Adipocyte (in vitro differentiated cells): ENCODE results near the gene SERPINE3.

Experiments used
- DNase-seq: peaks from one replicate; pipeline ENCODE4 v3.0.0-alpha.2; 2015; ENCODE audit warnings: low read depth
- H3K27me3 ChIP-seq: replicated peaks from 2 replicates; pipeline ENCODE4 v1.7.0; 2013; ENCODE audit warnings: mild to moderate bottlenecking, low read length, moderate library complexity; ENCODE audit not compliant: control insufficient read depth, insufficient read depth
- H3K36me3 ChIP-seq: 2 replicates; pipeline ENCODE4 v1.7.0; 2013; ENCODE audit warnings: low read length, mild to moderate bottlenecking, moderate library complexity; ENCODE audit not compliant: control insufficient read depth, insufficient read depth, severe bottlenecking
- H3K4me1 ChIP-seq: 2 replicates; pipeline ENCODE4 v1.7.0; 2013; ENCODE audit warnings: mild to moderate bottlenecking, low read length, moderate library complexity; ENCODE audit not compliant: control insufficient read depth, insufficient read depth
- H3K4me3 ChIP-seq: 2 replicates; pipeline ENCODE4 v1.7.0; 2013; ENCODE audit warnings: mild to moderate bottlenecking, low read length, moderate library complexity
- H3K9ac ChIP-seq: 2 replicates; pipeline ENCODE4 v1.7.0; 2013; ENCODE audit warnings: mild to moderate bottlenecking, low read length, moderate library complexity
- H3K9me3 ChIP-seq: 2 replicates; pipeline ENCODE4 v1.7.0; 2013; ENCODE audit warnings: mild to moderate bottlenecking, low read length, moderate library complexity; ENCODE audit not compliant: control insufficient read depth

SERPINE3 gene

DNA sequence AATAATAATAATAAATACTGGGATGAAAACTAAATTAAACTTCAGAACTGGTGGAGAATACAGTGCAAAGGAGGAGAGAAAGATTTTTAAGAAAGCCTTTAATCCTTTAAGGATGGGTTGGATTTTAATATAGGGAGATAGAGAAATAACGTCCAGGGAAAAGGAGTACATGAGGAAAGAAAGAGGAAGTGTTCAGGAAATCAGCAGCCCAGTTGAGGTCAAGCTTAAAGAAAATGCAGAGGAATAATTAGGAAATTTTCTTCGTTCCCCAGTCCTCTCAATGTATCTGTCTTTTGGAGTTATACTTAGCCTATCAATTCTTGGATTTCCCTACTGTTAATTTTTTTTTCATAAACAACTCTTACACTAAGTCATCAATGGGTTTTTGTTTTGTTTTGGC is 65.7 kb downstream of the SERPINE3 start:
- Histone ChIP-seq H3K9me3 (no peaks in the 10 kb centered on the region), H3K4me3 (no peak overlapping the region), H3K36me3 (peaks cover 24% of the 10 kb centered on the region), H3K9ac (no peak overlapping the region), H3K27me3 (no peaks in the 10 kb centered on the region), H3K4me1 (no peaks in the 10 kb centered on the region)
- DNase-seq, result no peak

DNA sequence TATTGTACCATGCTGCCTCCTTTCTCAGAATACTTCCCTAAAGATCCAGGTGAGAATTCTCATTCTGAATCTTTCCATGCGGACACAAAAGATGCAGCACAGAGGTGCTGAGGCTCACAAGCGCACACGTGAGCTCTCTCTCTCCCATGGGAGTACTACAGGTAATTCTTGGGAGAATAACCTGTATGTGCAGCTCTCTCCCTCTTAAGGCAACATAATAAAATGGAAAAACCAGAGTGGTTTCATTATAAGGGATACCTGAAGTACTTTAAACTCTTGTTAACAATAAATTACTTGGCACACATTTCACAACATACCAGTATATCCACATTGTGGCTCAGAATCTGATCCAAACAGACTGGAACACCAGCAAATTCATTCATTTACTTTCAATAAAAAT is 72.9 kb downstream of the SERPINE3 start:
- H3K4me3 ChIP-seq, result no peak overlapping the region
- H3K36me3 ChIP-seq, result peaks cover 41% of the 10 kb centered on the region
- no peaks in the 10 kb centered on the region for H3K9me3 ChIP-seq
- no peaks in the 10 kb centered on the region for H3K4me1 ChIP-seq
- DNase-seq, result no peak
- no peak overlapping the region for H3K9ac ChIP-seq
- no peaks in the 10 kb centered on the region for H3K27me3 ChIP-seq
